Measurements from ENCODE around the gene BMERB1. TPM values are rescaled to one million over a fixed set of nuclear protein-coding genes. Genes with fewer than 3 reads are reported as not detected.

Gene BMERB1
- total RNA-seq, 1 donor from 2014 or later = 20.1 TPM

- Histone ChIP-seq H3K9me3 (ENCODE audit: insufficient read depth, low read depth, low read length) (no peaks in the 10 kb centered on the region), H3K36me3 (ENCODE audit: insufficient read depth, low read length) (peaks cover 28% of the 10 kb centered on the region), H3K4me1 (ENCODE audit: insufficient read depth, low read length) (peaks cover 7% of the 10 kb centered on the region), H4K20me1 (ENCODE audit: insufficient read depth, low read length) (peaks cover 9% of the 10 kb centered on the region), H3K4me2 (ENCODE audit: low read length) (no peak overlapping the region), H3K27me3 (ENCODE audit: insufficient read depth, low read length) (no peaks in the 10 kb centered on the region), H3K79me2 (ENCODE audit: insufficient read depth, low read length) (no peaks in the 10 kb centered on the region), H3K27ac (ENCODE audit: low read depth, low read length) (no peak overlapping the region), H2AFZ (ENCODE audit: low read depth, low read length) (no peak overlapping the region), H3K9ac (ENCODE audit: low read length) (no peak overlapping the region), H3K4me3 (ENCODE audit: insufficient read depth, low read depth, low read length) (no peak overlapping the region)
- H3K9me3 Mint-ChIP-seq (ENCODE audit: unreplicated experiment) = peaks cover 2% of the 10 kb centered on the region
- no peak overlapping the region for H3K27ac Mint-ChIP-seq (ENCODE audit: unreplicated experiment)
- no peak overlapping the region for H3K4me3 Mint-ChIP-seq (ENCODE audit: unreplicated experiment)
- H3K4me1 Mint-ChIP-seq (ENCODE audit: low read depth, unreplicated experiment) = peaks cover 15% of the 10 kb centered on the region
- H3K36me3 Mint-ChIP-seq (ENCODE audit: low read depth, unreplicated experiment) = peaks cover 53% of the 10 kb centered on the region
- no peaks in the 10 kb centered on the region for H3K27me3 Mint-ChIP-seq (ENCODE audit: low read depth, unreplicated experiment)
- DNase-seq (ENCODE audit: low read depth) (peak; percentile 72), FAIRE-seq (no peak)
- TF ChIP-seq EZH2 (IDR thresholded peaks at IDR 0.05; ENCODE audit: insufficient read depth, low read length) = no peak
Measured at GRCh38 chr16:15607700-15608396, 173.5 kb downstream of the BMERB1 start.

GRCh38 chr16:15608398-15609285, 174.3 kb downstream of the BMERB1 start:
- Histone ChIP-seq H3K36me3 (ENCODE audit: insufficient read depth, low read length) (peaks cover 24% of the 10 kb centered on the region), H3K9ac (ENCODE audit: low read length) (no peak overlapping the region), H3K4me1 (ENCODE audit: insufficient read depth, low read length) (peaks cover 7% of the 10 kb centered on the region), H3K9me3 (ENCODE audit: insufficient read depth, low read depth, low read length) (no peaks in the 10 kb centered on the region), H3K27ac (ENCODE audit: low read depth, low read length) (no peak overlapping the region), H4K20me1 (ENCODE audit: insufficient read depth, low read length) (peaks cover 9% of the 10 kb centered on the region), H3K4me2 (ENCODE audit: low read length) (no peak overlapping the region), H3K4me3 (ENCODE audit: insufficient read depth, low read depth, low read length) (no peak overlapping the region), H3K27me3 (ENCODE audit: insufficient read depth, low read length) (no peaks in the 10 kb centered on the region), H3K79me2 (ENCODE audit: insufficient read depth, low read length) (no peaks in the 10 kb centered on the region), H2AFZ (ENCODE audit: low read depth, low read length) (no peak overlapping the region)
- DNase-seq (ENCODE audit: low read depth) (no peak), FAIRE-seq (no peak)
- Mint-ChIP-seq H3K27ac (ENCODE audit: unreplicated experiment) (no peak overlapping the region), H3K4me3 (ENCODE audit: unreplicated experiment) (no peak overlapping the region), H3K4me1 (ENCODE audit: low read depth, unreplicated experiment) (peaks cover 16% of the 10 kb centered on the region), H3K36me3 (ENCODE audit: low read depth, unreplicated experiment) (peaks cover 48% of the 10 kb centered on the region), H3K9me3 (ENCODE audit: unreplicated experiment) (peaks cover 2% of the 10 kb centered on the region), H3K27me3 (ENCODE audit: low read depth, unreplicated experiment) (no peaks in the 10 kb centered on the region)
- TF ChIP-seq CTCF (IDR thresholded peaks at IDR 0.05; ENCODE audit: insufficient read depth, low read depth, low read length) (no peak), EZH2 (IDR thresholded peaks at IDR 0.05; ENCODE audit: insufficient read depth, low read length) (no peak)

- Mint-ChIP-seq H3K4me1 (ENCODE audit: low read depth, unreplicated experiment) (peaks cover 17% of the 10 kb centered on the region), H3K27me3 (ENCODE audit: low read depth, unreplicated experiment) (no peaks in the 10 kb centered on the region), H3K9me3 (ENCODE audit: unreplicated experiment) (peaks cover 2% of the 10 kb centered on the region), H3K27ac (ENCODE audit: unreplicated experiment) (no peak overlapping the region), H3K36me3 (ENCODE audit: low read depth, unreplicated experiment) (peaks cover 44% of the 10 kb centered on the region), H3K4me3 (ENCODE audit: unreplicated experiment) (no peak overlapping the region)
- Histone ChIP-seq H3K9me3 (ENCODE audit: insufficient read depth, low read depth, low read length) (no peaks in the 10 kb centered on the region), H3K79me2 (ENCODE audit: insufficient read depth, low read length) (no peaks in the 10 kb centered on the region), H3K27me3 (ENCODE audit: insufficient read depth, low read length) (no peaks in the 10 kb centered on the region), H2AFZ (ENCODE audit: low read depth, low read length) (no peak overlapping the region), H4K20me1 (ENCODE audit: insufficient read depth, low read length) (peaks cover 9% of the 10 kb centered on the region), H3K4me1 (ENCODE audit: insufficient read depth, low read length) (peaks cover 7% of the 10 kb centered on the region), H3K9ac (ENCODE audit: low read length) (no peak overlapping the region), H3K4me3 (ENCODE audit: insufficient read depth, low read depth, low read length) (no peak overlapping the region), H3K4me2 (ENCODE audit: low read length) (no peak overlapping the region), H3K36me3 (ENCODE audit: insufficient read depth, low read length) (peaks cover 19% of the 10 kb centered on the region), H3K27ac (ENCODE audit: low read depth, low read length) (no peak overlapping the region)
- no peak for TF ChIP-seq CTCF (IDR thresholded peaks at IDR 0.05; ENCODE audit: insufficient read depth, low read depth, low read length)
- FAIRE-seq (no peak), DNase-seq (ENCODE audit: low read depth) (no peak)
Measured at GRCh38 chr16:15609286-15609649, 174.9 kb downstream of the BMERB1 start.

All from astrocyte (in vitro differentiated cells and primary cell).